ENCODE results near the gene DGKA. TPM values are rescaled to one million over a fixed set of nuclear protein-coding genes. Genes with fewer than 3 reads are reported as not detected.
"Not testable (repeated sequence)": the region's sequence is repeated elsewhere in the genome, so short reads cannot be mapped to it uniquely, and the experiment has no call there.

The DGKA gene
- total RNA-seq, 1 donor from 2014 or later, result 70.1 TPM

GRCh38 chr12:55915482-55915859, 15.5 kb upstream of the DGKA start:
- Mint-ChIP-seq H3K4me3 (ENCODE audit: unreplicated experiment) (no peak overlapping the region), H3K27me3 (ENCODE audit: unreplicated experiment) (peaks cover 1% of the 10 kb centered on the region), H3K27ac (ENCODE audit: unreplicated experiment) (no peak overlapping the region), H3K36me3 (ENCODE audit: low read depth, unreplicated experiment) (peaks cover 23% of the 10 kb centered on the region), H3K4me1 (ENCODE audit: unreplicated experiment) (peaks cover 13% of the 10 kb centered on the region), H3K9me3 (ENCODE audit: unreplicated experiment) (no peaks in the 10 kb centered on the region)
- TF ChIP-seq CTCF (IDR thresholded peaks at IDR 0.05; ENCODE audit: unreplicated experiment), result no peak
- no peak for DNase-seq (ENCODE audit: low spot score)

GRCh38 chr12:55919032-55919431, 11.9 kb upstream of the DGKA start:
- Mint-ChIP-seq H3K36me3 (ENCODE audit: low read depth, unreplicated experiment) (peaks cover 24% of the 10 kb centered on the region), H3K4me1 (ENCODE audit: unreplicated experiment) (peaks cover 11% of the 10 kb centered on the region)
- H3K27me3 Mint-ChIP-seq (ENCODE audit: unreplicated experiment); DNase-seq (ENCODE audit: low spot score); H3K9me3 Mint-ChIP-seq (ENCODE audit: unreplicated experiment); H3K27ac Mint-ChIP-seq (ENCODE audit: unreplicated experiment); H3K4me3 Mint-ChIP-seq (ENCODE audit: unreplicated experiment): not testable (repeated sequence)

GRCh38 chr12:55922126-55922525, 8.8 kb upstream of the DGKA start:
- peaks cover 20% of the 10 kb centered on the region for H3K4me1 Mint-ChIP-seq (ENCODE audit: unreplicated experiment)
- no peak for DNase-seq (ENCODE audit: low spot score)
- H3K27me3 Mint-ChIP-seq (ENCODE audit: unreplicated experiment), result peaks cover 4% of the 10 kb centered on the region
- no peaks in the 10 kb centered on the region for H3K9me3 Mint-ChIP-seq (ENCODE audit: unreplicated experiment)
- H3K27ac Mint-ChIP-seq (ENCODE audit: unreplicated experiment), result no peak overlapping the region
- H3K4me3 Mint-ChIP-seq (ENCODE audit: unreplicated experiment), result no peak overlapping the region
- H3K36me3 Mint-ChIP-seq (ENCODE audit: low read depth, unreplicated experiment), result peaks cover 28% of the 10 kb centered on the region
- TF ChIP-seq CTCF (IDR thresholded peaks at IDR 0.05; ENCODE audit: unreplicated experiment), result no peak

GRCh38 chr12:55923648-55924047, 7.3 kb upstream of the DGKA start:
- not testable (repeated sequence) for H3K27ac Mint-ChIP-seq (ENCODE audit: unreplicated experiment); DNase-seq (ENCODE audit: low spot score); H3K27me3 Mint-ChIP-seq (ENCODE audit: unreplicated experiment); H3K4me3 Mint-ChIP-seq (ENCODE audit: unreplicated experiment); H3K9me3 Mint-ChIP-seq (ENCODE audit: unreplicated experiment)
- H3K36me3 Mint-ChIP-seq (ENCODE audit: low read depth, unreplicated experiment), result peaks cover 26% of the 10 kb centered on the region
- peaks cover 23% of the 10 kb centered on the region for H3K4me1 Mint-ChIP-seq (ENCODE audit: unreplicated experiment)

GRCh38 chr12:55925371-55925770, 5.6 kb upstream of the DGKA start:
- no peak for TF ChIP-seq CTCF (IDR thresholded peaks at IDR 0.05; ENCODE audit: unreplicated experiment)
- H3K27me3 Mint-ChIP-seq (ENCODE audit: unreplicated experiment), result peaks cover 10% of the 10 kb centered on the region
- H3K4me3 Mint-ChIP-seq (ENCODE audit: unreplicated experiment), result peak overlapping the region; percentile 99
- peak overlapping the region; percentile 84 for H3K27ac Mint-ChIP-seq (ENCODE audit: unreplicated experiment)
- peaks cover 36% of the 10 kb centered on the region for H3K4me1 Mint-ChIP-seq (ENCODE audit: unreplicated experiment)
- DNase-seq (ENCODE audit: low spot score), result no peak
- H3K36me3 Mint-ChIP-seq (ENCODE audit: low read depth, unreplicated experiment), result peaks cover 26% of the 10 kb centered on the region
- H3K9me3 Mint-ChIP-seq (ENCODE audit: unreplicated experiment), result no peaks in the 10 kb centered on the region

- Mint-ChIP-seq H3K4me1 (ENCODE audit: unreplicated experiment) (peaks cover 43% of the 10 kb centered on the region), H3K4me3 (ENCODE audit: unreplicated experiment) (peak overlapping the region; percentile 99), H3K36me3 (ENCODE audit: low read depth, unreplicated experiment) (peaks cover 21% of the 10 kb centered on the region), H3K27ac (ENCODE audit: unreplicated experiment) (peak overlapping the region; percentile 84), H3K9me3 (ENCODE audit: unreplicated experiment) (no peaks in the 10 kb centered on the region), H3K27me3 (ENCODE audit: unreplicated experiment) (peaks cover 10% of the 10 kb centered on the region)
- no peak for DNase-seq (ENCODE audit: low spot score)
- no peak for TF ChIP-seq CTCF (IDR thresholded peaks at IDR 0.05; ENCODE audit: unreplicated experiment)
These were observed 4.9 kb upstream of the DGKA start for GRCh38 chr12:55925870-55926737.
